ENCODE data around the gene ENAH. TPM values are rescaled to one million over a fixed set of nuclear protein-coding genes. Genes with fewer than 3 reads are reported as not detected.

Gene ENAH
- total RNA-seq, 2 experiments from 2014 or later: 0.84 to 1.1 TPM

- Mint-ChIP-seq H3K9me3 (no peaks in the 10 kb centered on the region), H3K27ac (no peak overlapping the region), H3K4me1 (peaks cover 32% of the 10 kb centered on the region), H3K4me3 (no peak overlapping the region), H3K27me3 (no peaks in the 10 kb centered on the region), H3K36me3 (no peaks in the 10 kb centered on the region)
- DNase-seq: no peak
These were observed 181.8 kb downstream of the ENAH start for GRCh38 chr1:225471109-225471452.

GRCh38 chr1:225470211-225471108 lies 182.5 kb downstream of the ENAH start:
- H3K27ac Mint-ChIP-seq: peak overlapping the region; percentile 12
- no peak overlapping the region for H3K4me3 Mint-ChIP-seq
- peaks cover 31% of the 10 kb centered on the region for H3K4me1 Mint-ChIP-seq
- DNase-seq: no peak
- H3K36me3 Mint-ChIP-seq: no peaks in the 10 kb centered on the region
- H3K9me3 Mint-ChIP-seq: no peaks in the 10 kb centered on the region
- no peaks in the 10 kb centered on the region for H3K27me3 Mint-ChIP-seq

GRCh38 chr1:225469051-225469450 lies 183.9 kb downstream of the ENAH start:
- peaks cover 23% of the 10 kb centered on the region for H3K4me1 Mint-ChIP-seq

GRCh38 chr1:225468270-225469020 lies 184.5 kb downstream of the ENAH start:
- Mint-ChIP-seq H3K4me1 (peaks cover 20% of the 10 kb centered on the region), H3K36me3 (no peaks in the 10 kb centered on the region), H3K27ac (peak overlapping the region; percentile 98), H3K27me3 (no peaks in the 10 kb centered on the region), H3K4me3 (peak overlapping the region; percentile 89), H3K9me3 (no peaks in the 10 kb centered on the region)
- peak; percentile 46 for DNase-seq

More at GRCh38 chr1:225469051-225469450, 183.9 kb downstream of the ENAH start:
- no peaks in the 10 kb centered on the region for H3K27me3 Mint-ChIP-seq
- H3K4me3 Mint-ChIP-seq: peak overlapping the region; percentile 89
- no peaks in the 10 kb centered on the region for H3K36me3 Mint-ChIP-seq
- H3K27ac Mint-ChIP-seq: peak overlapping the region; percentile 98
- H3K9me3 Mint-ChIP-seq: no peaks in the 10 kb centered on the region
- no peak for DNase-seq

- Mint-ChIP-seq H3K36me3 (no peaks in the 10 kb centered on the region), H3K27me3 (no peaks in the 10 kb centered on the region), H3K27ac (peak overlapping the region; percentile 98), H3K4me1 (peaks cover 16% of the 10 kb centered on the region), H3K4me3 (peak overlapping the region; percentile 89), H3K9me3 (no peaks in the 10 kb centered on the region)
- peak; percentile 82 for DNase-seq
These were observed 185.5 kb downstream of the ENAH start for GRCh38 chr1:225467193-225468020.

- no peak for DNase-seq
- peaks cover 16% of the 10 kb centered on the region for H3K4me1 Mint-ChIP-seq
These were observed 186.1 kb downstream of the ENAH start for GRCh38 chr1:225466848-225467192.

GRCh38 chr1:225465793-225466517 lies 187.0 kb downstream of the ENAH start:
- H3K36me3 Mint-ChIP-seq: no peaks in the 10 kb centered on the region
- H3K4me3 Mint-ChIP-seq: peak overlapping the region; percentile 18
- DNase-seq: no peak
- H3K27ac Mint-ChIP-seq: peak overlapping the region; percentile 98
- no peaks in the 10 kb centered on the region for H3K27me3 Mint-ChIP-seq
- H3K4me1 Mint-ChIP-seq: peaks cover 18% of the 10 kb centered on the region
- no peaks in the 10 kb centered on the region for H3K9me3 Mint-ChIP-seq

More at GRCh38 chr1:225466848-225467192, 186.1 kb downstream of the ENAH start:
- H3K36me3 Mint-ChIP-seq: no peaks in the 10 kb centered on the region
- H3K27ac Mint-ChIP-seq: peak overlapping the region; percentile 98
- peak overlapping the region; percentile 89 for H3K4me3 Mint-ChIP-seq
- H3K9me3 Mint-ChIP-seq: no peaks in the 10 kb centered on the region
- H3K27me3 Mint-ChIP-seq: no peaks in the 10 kb centered on the region

- Mint-ChIP-seq H3K27me3 (no peaks in the 10 kb centered on the region), H3K9me3 (no peaks in the 10 kb centered on the region), H3K36me3 (no peaks in the 10 kb centered on the region), H3K27ac (peak overlapping the region; percentile 74), H3K4me3 (no peak overlapping the region), H3K4me1 (peaks cover 25% of the 10 kb centered on the region)
- no peak for DNase-seq
These were observed 187.8 kb downstream of the ENAH start for GRCh38 chr1:225464851-225465792.

GRCh38 chr1:225462714-225463574 lies 190.0 kb downstream of the ENAH start:
- peaks cover 28% of the 10 kb centered on the region for H3K4me1 Mint-ChIP-seq
- H3K36me3 Mint-ChIP-seq: no peaks in the 10 kb centered on the region
- H3K27ac Mint-ChIP-seq: no peak overlapping the region
- no peaks in the 10 kb centered on the region for H3K9me3 Mint-ChIP-seq
- H3K4me3 Mint-ChIP-seq: no peak overlapping the region
- DNase-seq: no peak
- no peaks in the 10 kb centered on the region for H3K27me3 Mint-ChIP-seq

- no peak overlapping the region for H3K4me3 Mint-ChIP-seq
These were observed 190.6 kb downstream of the ENAH start for GRCh38 chr1:225462429-225462713.

GRCh38 chr1:225461533-225462428 lies 191.1 kb downstream of the ENAH start:
- no peak overlapping the region for H3K4me3 Mint-ChIP-seq
- no peak overlapping the region for H3K27ac Mint-ChIP-seq
- H3K4me1 Mint-ChIP-seq: peaks cover 25% of the 10 kb centered on the region
- no peaks in the 10 kb centered on the region for H3K9me3 Mint-ChIP-seq
- no peak for DNase-seq
- no peaks in the 10 kb centered on the region for H3K36me3 Mint-ChIP-seq
- no peaks in the 10 kb centered on the region for H3K27me3 Mint-ChIP-seq

More at GRCh38 chr1:225462429-225462713, 190.6 kb downstream of the ENAH start:
- Mint-ChIP-seq H3K27me3 (no peaks in the 10 kb centered on the region), H3K9me3 (no peaks in the 10 kb centered on the region), H3K4me1 (peaks cover 28% of the 10 kb centered on the region), H3K36me3 (no peaks in the 10 kb centered on the region), H3K27ac (no peak overlapping the region)
- no peak for DNase-seq
